Natural killer cell (primary cell): Measurements from ENCODE around the gene ZNF71. TPM values are rescaled to one million over a fixed set of nuclear protein-coding genes. Genes with fewer than 3 reads are reported as not detected.

Source experiments
- ATAC-seq, 3 donors: fragments of 150-1000 bp in 2 of 3; fragments of 200-7000 bp in 1 of 3; cut with Tn5 transposase; 1 replicate in 1 of 3; 2 replicates in 2 of 3; pipeline ENCODE4 v1.10.0; 2021; ENCODE audit warnings: mild to moderate bottlenecking in 2 of 3, moderate library complexity in 2 of 3
- DNase-seq, 2 donors: peaks; one replicate each; pipeline versions ENCODE4 v3.0.0 to v3.0.0-alpha.2; 2013 to 2021; ENCODE audit warnings: mixed read lengths in 1 of 2
- H3K27ac ChIP-seq: one replicate; pipeline ENCODE4 v1.5.1; 2013; ENCODE audit warnings: mild to moderate bottlenecking, low read length
- H3K27me3 ChIP-seq: one replicate; pipeline ENCODE4 v1.6.1; 2013; ENCODE audit warnings: low read length; ENCODE audit not compliant: control insufficient read depth, insufficient read depth
- H3K36me3 ChIP-seq: one replicate; pipeline ENCODE4 v1.6.1; 2013; ENCODE audit warnings: low read length; ENCODE audit not compliant: control insufficient read depth, insufficient read depth
- H3K4me1 ChIP-seq: one replicate; pipeline ENCODE4 v1.6.1; 2013; ENCODE audit warnings: low read length; ENCODE audit not compliant: control insufficient read depth, insufficient read depth
- H3K4me3 ChIP-seq: one replicate; pipeline ENCODE4 v1.5.1; 2013; ENCODE audit warnings: low read length
- H3K9me3 ChIP-seq: one replicate; pipeline ENCODE4 v1.6.1; 2013; ENCODE audit warnings: low read length; ENCODE audit not compliant: control insufficient read depth, insufficient read depth
- H3K27ac Mint-ChIP-seq, 2 donors: one replicate each; pipeline ENCODE4 v1.8.0; 2022; ENCODE audit warnings: mild to moderate bottlenecking in 2 of 2, mixed read lengths in 2 of 2, moderate library complexity in 1 of 2
- H3K27me3 Mint-ChIP-seq, 2 donors: one replicate each; pipeline ENCODE4 v1.8.0; 2022; ENCODE audit warnings: low read depth in 2 of 2, mixed read lengths in 2 of 2
- H3K36me3 Mint-ChIP-seq: one replicate; pipeline ENCODE4 v1.8.0; 2022; ENCODE audit warnings: mixed read lengths
- H3K4me1 Mint-ChIP-seq, 2 donors: one replicate each; pipeline ENCODE4 v1.8.0; 2022; ENCODE audit warnings: mixed read lengths in 2 of 2
- H3K4me3 Mint-ChIP-seq: one replicate; pipeline ENCODE4 v1.8.0; 2022; ENCODE audit warnings: mild to moderate bottlenecking, moderate library complexity, mixed read lengths
- H3K9me3 Mint-ChIP-seq, 2 donors: one replicate each; pipeline ENCODE4 v1.8.0; 2022; ENCODE audit warnings: mixed read lengths in 2 of 2
- WGBS: methylation state at CpG from one replicate; pipeline ENCODE4 v1.1.7; 2013; ENCODE audit warnings: missing lambda C conversion rate; ENCODE audit not compliant: insufficient coverage; 5-methylcytosine and 5-hydroxymethylcytosine counted together
- intact Hi-C: fragments of 100-400 bp; cut with micrococcal nuclease; formaldehyde crosslinking; loops from one replicate; pipeline ENCODE4 v1.14.2; 2022
- total RNA-seq, 4 donors: library from RNA; stranded (reverse); fragments of 120-200 nt in 1 of 4; gene quantifications; one replicate each; pipeline versions ENCODE4 v1.2.3 to v1.2.4, GENCODE V29; 2013 to 2022
- TF ChIP-seq, protein P1 (sequence below): fragments of 200-600 bp; IDR thresholded peaks from one replicate; pipeline ENCODE4 v1.8.0; 2022; ENCODE audit warnings: antibody characterized with exemption

ZNF71 gene
- total RNA-seq, 3 donors from 2014 or later (not counting 1 experiment from before 2014, with no cell fraction given), result 5.0 to 7.4 (median 7.2) TPM

GRCh38 chr19:56562766-56563165 is 32.3 kb upstream of the ZNF71 start:
- Histone ChIP-seq H3K27me3 (no peaks in the 10 kb centered on the region), H3K27ac (no peak overlapping the region), H3K4me3 (no peak overlapping the region), H3K36me3 (no peaks in the 10 kb centered on the region), H3K9me3 (peaks cover 46% of the 10 kb centered on the region), H3K4me1 (peaks cover 6% of the 10 kb centered on the region)
- peaks cover 9% of the 10 kb centered on the region in 2 donors for H3K4me1 Mint-ChIP-seq
- no peaks in the 10 kb centered on the region for H3K27me3 Mint-ChIP-seq
- peaks cover 58% of the 10 kb centered on the region for H3K36me3 Mint-ChIP-seq
- DNase-seq (no peak), ATAC-seq (no peak)
- H3K4me3 Mint-ChIP-seq, result no peak overlapping the region
- intact Hi-C loops, result no loop called here
- TF ChIP-seq, protein P1, sequence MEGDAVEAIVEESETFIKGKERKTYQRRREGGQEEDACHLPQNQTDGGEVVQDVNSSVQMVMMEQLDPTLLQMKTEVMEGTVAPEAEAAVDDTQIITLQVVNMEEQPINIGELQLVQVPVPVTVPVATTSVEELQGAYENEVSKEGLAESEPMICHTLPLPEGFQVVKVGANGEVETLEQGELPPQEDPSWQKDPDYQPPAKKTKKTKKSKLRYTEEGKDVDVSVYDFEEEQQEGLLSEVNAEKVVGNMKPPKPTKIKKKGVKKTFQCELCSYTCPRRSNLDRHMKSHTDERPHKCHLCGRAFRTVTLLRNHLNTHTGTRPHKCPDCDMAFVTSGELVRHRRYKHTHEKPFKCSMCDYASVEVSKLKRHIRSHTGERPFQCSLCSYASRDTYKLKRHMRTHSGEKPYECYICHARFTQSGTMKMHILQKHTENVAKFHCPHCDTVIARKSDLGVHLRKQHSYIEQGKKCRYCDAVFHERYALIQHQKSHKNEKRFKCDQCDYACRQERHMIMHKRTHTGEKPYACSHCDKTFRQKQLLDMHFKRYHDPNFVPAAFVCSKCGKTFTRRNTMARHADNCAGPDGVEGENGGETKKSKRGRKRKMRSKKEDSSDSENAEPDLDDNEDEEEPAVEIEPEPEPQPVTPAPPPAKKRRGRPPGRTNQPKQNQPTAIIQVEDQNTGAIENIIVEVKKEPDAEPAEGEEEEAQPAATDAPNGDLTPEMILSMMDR, result no peak
- 96% methylated on average over 1 of the region's 2 CpGs for WGBS
- H3K27ac Mint-ChIP-seq, result no peak overlapping the region
- H3K9me3 Mint-ChIP-seq, result peaks cover 15 to 32% of the 10 kb centered on the region in 2 donors

DNA sequence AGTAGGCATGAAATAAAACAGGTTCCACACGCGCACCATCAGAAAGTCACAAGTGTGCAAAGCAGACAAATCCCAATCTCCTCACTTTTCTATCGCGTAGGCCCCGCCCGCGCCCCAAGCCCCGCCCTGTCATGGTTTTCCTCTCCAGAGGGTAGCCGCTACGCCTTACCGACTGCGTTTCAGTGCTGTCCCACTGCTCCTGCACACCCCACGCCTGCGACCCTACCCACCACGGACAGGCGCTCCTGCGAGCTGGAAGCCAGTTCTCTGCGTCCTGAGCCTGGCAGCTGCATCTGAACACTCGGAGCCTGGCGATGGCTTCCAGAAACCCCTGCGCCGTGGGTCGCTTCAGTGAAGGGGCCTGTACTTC is 28.2 kb upstream of the ZNF71 start:
- H3K36me3 ChIP-seq, result peaks cover 7% of the 10 kb centered on the region
- peaks cover 55% of the 10 kb centered on the region for H3K9me3 ChIP-seq
- TF ChIP-seq, protein P1, result no peak
- Mint-ChIP-seq H3K4me1 (peaks cover 13% of the 10 kb centered on the region in 2 donors), H3K36me3 (peaks cover 54% of the 10 kb centered on the region), H3K9me3 (peaks cover 10 to 28% of the 10 kb centered on the region in 2 donors), H3K4me3 (peak overlapping the region; percentile 92), H3K27ac (peak overlapping the region; percentile 83 to 92), H3K27me3 (no peaks in the 10 kb centered on the region)
- no peaks in the 10 kb centered on the region for H3K27me3 ChIP-seq
- DNase-seq, result no peak
- intact Hi-C loops, result loop anchor here (1.0 kb wide), 2 partner anchors 28 to 29 kb away; partner anchors contain the start of genes ZFP28 and ZNF71
- peak overlapping the region; percentile 95 for H3K4me3 ChIP-seq
- H3K27ac ChIP-seq, result peak overlapping the region; percentile 82
- H3K4me1 ChIP-seq, result peaks cover 13% of the 10 kb centered on the region
- 3% methylated on average over 23 of the region's 23 CpGs for whole genome bisulfite sequencing
- ATAC-seq, result peak; percentile 18 to 32 (median 29)

GRCh38 chr19:56567274-56568120 is 27.6 kb upstream of the ZNF71 start, which contains the start of gene ZNF470:
TSS of gene ZNF470 (plus strand) at chr19:56567468. CDS start at chr19:56570312, 2,844 bp downstream.
- peak; percentile 96 to 97 (median 96) for ATAC-seq
- Histone ChIP-seq H3K36me3 (peaks cover 7% of the 10 kb centered on the region), H3K4me3 (peak within 1 kb of the TSS; percentile 95), H3K27me3 (no peaks in the 10 kb centered on the region), H3K27ac (peak within 1 kb of the TSS; percentile 82), H3K4me1 (peaks cover 13% of the 10 kb centered on the region), H3K9me3 (peaks cover 52% of the 10 kb centered on the region)
- Mint-ChIP-seq H3K4me1 (peaks cover 13% of the 10 kb centered on the region in 2 donors), H3K27me3 (no peaks in the 10 kb centered on the region), H3K4me3 (peak within 1 kb of the TSS; percentile 92), H3K9me3 (peaks cover 10 to 25% of the 10 kb centered on the region in 2 donors), H3K27ac (peak within 1 kb of the TSS; percentile 83 to 92), H3K36me3 (peaks cover 55% of the 10 kb centered on the region)
- DNase-seq, result peak; percentile 85 to 90
- WGBS, result 10% methylated on average over 66 of the region's 66 CpGs
- intact Hi-C loops, result loop anchor here (1.0 kb wide), 2 partner anchors 28 to 29 kb away; partner anchors contain the start of genes ZFP28 and ZNF71
- TF ChIP-seq, protein P1, result no peak
